Gastrocnemius medialis (tissue), 4 donors: ENCODE data around the gene CYFIP2. TPM values are rescaled to one million over a fixed set of nuclear protein-coding genes. Genes with fewer than 3 reads are reported as not detected.

Experiments used
- ATAC-seq, 2 donors: fragments of 150-250 bp; one replicate each; pipeline ENCODE4 v1.9.1; 2016
- DNase-seq, 2 donors: peaks; one replicate each; pipeline ENCODE4 v3.0.0-alpha.2; 2019
- H3K27ac ChIP-seq, 4 donors: fragments of 200-600 bp; sonication (generic); 1 replicate in 1 of 4; 2 replicates in 3 of 4; pipeline ENCODE4 v1.5.1; 2016 to 2018; ENCODE audit warnings: mild to moderate bottlenecking in 2 of 4, moderate library complexity in 1 of 4
- H3K27me3 ChIP-seq, 3 donors: fragments of 200-600 bp; sonication (generic) in 2 of 3; 1 replicate in 1 of 3; 2 replicates in 2 of 3; pipeline versions ENCODE4 v1.5.1 to v1.6.0; 2016 to 2019; ENCODE audit warnings: mild to moderate bottlenecking in 1 of 3, moderate library complexity in 1 of 3
- H3K36me3 ChIP-seq, 2 donors: fragments of 200-600 bp; sonication (generic) in 1 of 2; one replicate each; pipeline ENCODE4 v1.5.1; 2017 to 2018
- H3K4me1 ChIP-seq, 2 donors: fragments of 200-600 bp; sonication (generic) in 1 of 2; one replicate each; pipeline ENCODE4 v1.5.1; 2016 to 2017; ENCODE audit warnings: mild to moderate bottlenecking in 2 of 2
- H3K4me3 ChIP-seq, 4 donors: fragments of 200-600 bp; sonication (generic) in 3 of 4; 1 replicate in 1 of 4; 2 replicates in 3 of 4; pipeline ENCODE4 v1.5.1; 2016 to 2019; ENCODE audit warnings: mild to moderate bottlenecking in 2 of 4
- H3K9me3 ChIP-seq, 3 donors: fragments of 200-600 bp; sonication (generic) in 2 of 3; 1 replicate in 1 of 3; 2 replicates in 2 of 3; pipeline ENCODE4 v1.5.1; 2016 to 2019
- POLR2A ChIP-seq, 2 donors: fragments of 450-650 bp; IDR thresholded peaks; one replicate each; pipeline ENCODE4 v1.6.1; 2017; ENCODE audit warnings: antibody characterized with exemption in 2 of 2, mild to moderate bottlenecking in 2 of 2, moderate library complexity in 2 of 2
- in situ Hi-C, 4 donors: fragments of 200-750 bp; cut with MboI; loops; one replicate each; pipeline versions ENCODE4 v1.15.0 to v1.8.0; 2017; ENCODE audit warnings: low sequenced_read_pairs in 4 of 4
- intact Hi-C: fragments of 100-400 bp; cut with DNase I; formaldehyde crosslinking; loops from one replicate; pipeline ENCODE4 v1.15.1; 2023; ENCODE audit warnings: low total_unique reads
- total RNA-seq, 4 donors: library from RNA; depleted of rRNA; stranded (reverse); fragments of >200 nt; gene quantifications; one replicate each; pipeline versions ENCODE4 v1.1.0 to v1.2.3, GENCODE V29; 2016
- TF ChIP-seq, protein P1 (sequence below), 5 experiments: fragments of 450-650 bp in 3 of 5; fragments of 200-600 bp in 2 of 5; sonication (generic) in 2 of 5; IDR thresholded peaks in 4 of 5; conservative IDR thresholded peaks in 1 of 5; 1 replicate in 4 of 5; 2 replicates in 1 of 5; pipeline ENCODE4 v1.5.1; 2016 to 2019; ENCODE audit warnings: antibody characterized with exemption in 5 of 5, mild to moderate bottlenecking in 3 of 5, moderate library complexity in 3 of 5

CYFIP2 gene
- total RNA-seq, 4 donors from 2014 or later: 5.9 to 15.5 (median 10.7) TPM

DNA sequence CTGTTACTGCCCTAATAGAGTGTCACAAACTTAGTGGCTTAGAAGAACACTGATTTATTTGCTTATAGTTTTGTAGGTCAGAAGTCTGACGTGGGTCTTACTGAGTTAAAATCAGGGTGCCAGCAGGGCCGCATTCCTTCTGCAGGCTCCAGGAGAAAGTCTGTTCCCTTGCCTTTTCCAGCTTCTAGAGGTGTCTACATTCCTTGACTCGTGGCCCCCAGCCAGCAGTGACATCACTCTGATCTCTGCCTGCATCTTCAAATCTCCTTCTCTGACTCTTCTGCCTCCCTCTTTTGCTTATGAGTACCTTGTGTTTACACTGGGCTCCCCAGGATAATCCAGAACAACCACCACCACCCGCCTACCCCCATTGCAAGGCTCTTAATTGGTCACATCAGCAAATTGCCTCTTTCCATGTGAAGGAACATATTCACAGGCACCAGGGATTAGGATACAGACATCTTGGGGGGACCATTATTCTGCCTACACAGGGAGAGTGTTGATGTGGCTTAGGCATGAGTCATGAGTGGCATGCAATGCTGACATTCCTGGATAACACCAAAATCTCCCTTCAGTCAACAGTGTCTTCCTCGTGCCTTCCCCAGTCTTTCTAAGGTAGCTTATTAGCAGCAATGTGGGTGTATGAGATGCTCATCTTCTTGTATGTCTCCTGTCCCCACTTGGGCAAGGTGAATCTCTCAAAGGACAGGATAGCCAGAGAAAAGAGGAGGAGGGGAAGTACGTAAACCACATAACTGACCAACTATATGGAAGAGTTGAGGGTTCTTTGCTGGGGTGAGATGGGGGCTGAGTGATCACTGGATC, 24.4 kb downstream of the CYFIP2 start:
- Histone ChIP-seq H3K4me3 (no peak overlapping the region), H3K27me3 (no peaks in the 10 kb centered on the region), H3K4me1 (peaks cover 6 to 16% of the 10 kb centered on the region in 2 donors), H3K9me3 (no peaks in the 10 kb centered on the region), H3K36me3 (no peaks in the 10 kb centered on the region), H3K27ac (no peak overlapping the region)
- intact Hi-C loops (no loop called here), in situ Hi-C loops (no loop called here)
- ATAC-seq (no peak), DNase-seq (no peak)
- TF ChIP-seq POLR2A (IDR thresholded peaks at IDR 0.05): no peak
- TF ChIP-seq, protein P1, sequence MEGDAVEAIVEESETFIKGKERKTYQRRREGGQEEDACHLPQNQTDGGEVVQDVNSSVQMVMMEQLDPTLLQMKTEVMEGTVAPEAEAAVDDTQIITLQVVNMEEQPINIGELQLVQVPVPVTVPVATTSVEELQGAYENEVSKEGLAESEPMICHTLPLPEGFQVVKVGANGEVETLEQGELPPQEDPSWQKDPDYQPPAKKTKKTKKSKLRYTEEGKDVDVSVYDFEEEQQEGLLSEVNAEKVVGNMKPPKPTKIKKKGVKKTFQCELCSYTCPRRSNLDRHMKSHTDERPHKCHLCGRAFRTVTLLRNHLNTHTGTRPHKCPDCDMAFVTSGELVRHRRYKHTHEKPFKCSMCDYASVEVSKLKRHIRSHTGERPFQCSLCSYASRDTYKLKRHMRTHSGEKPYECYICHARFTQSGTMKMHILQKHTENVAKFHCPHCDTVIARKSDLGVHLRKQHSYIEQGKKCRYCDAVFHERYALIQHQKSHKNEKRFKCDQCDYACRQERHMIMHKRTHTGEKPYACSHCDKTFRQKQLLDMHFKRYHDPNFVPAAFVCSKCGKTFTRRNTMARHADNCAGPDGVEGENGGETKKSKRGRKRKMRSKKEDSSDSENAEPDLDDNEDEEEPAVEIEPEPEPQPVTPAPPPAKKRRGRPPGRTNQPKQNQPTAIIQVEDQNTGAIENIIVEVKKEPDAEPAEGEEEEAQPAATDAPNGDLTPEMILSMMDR (IDR thresholded peaks at IDR 0.05 in 4 of 5, conservative IDR thresholded peaks at IDR 0.05 in 1 of 5): no peak

DNA sequence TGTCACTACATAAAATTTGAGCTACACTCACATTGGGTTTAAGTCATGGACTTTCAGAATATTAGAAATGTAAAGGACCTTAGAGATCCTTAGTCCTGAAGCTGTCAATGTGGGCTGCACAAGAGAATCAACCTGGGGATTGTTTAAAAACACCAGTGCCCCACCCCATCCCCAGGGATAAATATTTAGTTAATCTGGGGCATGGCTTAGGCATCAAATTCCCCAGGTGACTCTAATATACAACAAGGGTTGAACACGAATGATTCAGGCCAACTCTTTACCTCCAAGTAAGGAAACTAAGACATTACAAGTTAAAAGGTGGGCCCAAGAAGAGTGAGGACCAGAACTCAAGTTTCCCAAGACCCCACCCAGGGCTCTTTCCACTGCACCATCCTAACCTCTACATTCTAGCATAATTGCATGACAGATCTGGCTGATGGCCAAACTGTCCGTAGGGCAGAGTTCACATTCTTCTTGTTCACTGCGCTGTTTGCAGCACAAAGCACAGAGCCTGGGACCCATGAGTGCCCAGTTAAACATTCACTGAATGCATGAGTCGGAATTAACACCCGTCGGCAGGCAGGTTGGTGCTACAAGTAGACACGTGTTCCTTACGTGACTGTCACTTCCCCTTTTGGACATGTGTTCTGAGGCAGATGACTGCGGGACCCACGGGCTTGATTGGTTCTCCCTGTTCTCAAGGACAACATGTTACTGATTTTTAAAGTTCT, 25.2 kb downstream of the CYFIP2 start:
- Histone ChIP-seq H3K27ac (no peak overlapping the region), H3K27me3 (no peaks in the 10 kb centered on the region), H3K36me3 (no peaks in the 10 kb centered on the region), H3K9me3 (no peaks in the 10 kb centered on the region), H3K4me3 (no peak overlapping the region), H3K4me1 (peaks cover 6 to 9% of the 10 kb centered on the region in 2 donors)
- no peak for TF ChIP-seq POLR2A (IDR thresholded peaks at IDR 0.05)
- TF ChIP-seq, protein P1 (IDR thresholded peaks at IDR 0.05 in 4 of 5, conservative IDR thresholded peaks at IDR 0.05 in 1 of 5): no peak
- intact Hi-C loops: no loop called here
- DNase-seq (no peak), ATAC-seq (no peak)
- in situ Hi-C loops: no loop called here

DNA sequence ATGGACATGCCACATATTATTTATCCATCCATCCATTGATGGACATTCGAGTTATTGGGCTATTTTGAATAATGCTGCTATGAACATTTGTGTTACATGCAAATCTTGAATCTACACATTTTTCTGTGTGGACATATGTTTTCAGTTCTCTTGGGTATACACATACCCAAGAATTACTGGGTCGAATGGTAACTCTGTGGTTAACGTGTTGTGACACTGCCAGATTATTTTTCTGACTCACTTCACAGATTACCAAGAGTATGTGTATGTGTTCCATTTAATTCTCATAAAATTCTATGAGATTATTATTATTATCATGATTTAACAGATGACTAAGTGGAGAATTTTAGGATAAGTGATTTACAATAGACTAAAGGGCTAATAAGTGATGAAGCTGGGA, 26.7 kb downstream of the CYFIP2 start:
- ATAC-seq (no peak), DNase-seq (no peak)
- TF ChIP-seq, protein P1 (IDR thresholded peaks at IDR 0.05 in 4 of 5, conservative IDR thresholded peaks at IDR 0.05 in 1 of 5): no peak
- no peak for TF ChIP-seq POLR2A (IDR thresholded peaks at IDR 0.05)
- H3K9me3 ChIP-seq: no peaks in the 10 kb centered on the region
- no peak overlapping the region for H3K4me3 ChIP-seq
- H3K27me3 ChIP-seq: no peaks in the 10 kb centered on the region
- intact Hi-C loops (no loop called here), in situ Hi-C loops (no loop called here)
- no peaks in the 10 kb centered on the region for H3K4me1 ChIP-seq
- H3K36me3 ChIP-seq: no peaks in the 10 kb centered on the region
- H3K27ac ChIP-seq: no peak overlapping the region

DNA sequence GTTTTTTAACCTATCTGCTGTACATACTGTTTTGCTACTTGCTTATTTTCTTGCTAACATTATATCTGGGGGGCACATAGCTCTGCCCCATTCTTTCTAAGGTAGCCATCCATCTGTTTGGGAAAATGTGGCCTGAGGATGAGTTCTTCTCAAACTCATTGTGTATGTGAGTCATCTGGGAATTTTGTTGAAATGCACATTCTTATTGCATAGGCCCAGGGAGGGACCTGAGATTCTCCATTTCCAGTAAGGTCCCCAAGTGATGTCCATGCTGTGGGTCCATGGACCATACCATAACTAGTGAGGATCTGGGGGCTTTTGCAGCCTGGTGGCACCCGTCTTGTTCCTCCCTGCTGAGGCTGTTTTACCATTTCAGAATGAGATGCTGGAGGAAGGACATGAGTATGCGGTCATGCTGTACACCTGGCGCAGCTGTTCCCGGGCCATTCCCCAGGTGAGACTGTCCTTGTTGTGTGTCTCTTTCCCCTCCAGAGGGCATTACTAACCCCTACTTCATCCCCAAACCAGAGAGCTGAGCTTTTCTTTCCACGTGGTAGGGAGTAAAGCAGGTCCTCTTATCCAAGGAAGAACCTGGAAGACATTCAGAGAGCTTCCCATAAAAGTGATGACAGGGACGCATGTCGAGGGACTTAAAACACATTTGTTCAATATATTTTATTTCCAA, 28.6 kb downstream of the CYFIP2 start:
- no peak for TF ChIP-seq POLR2A (IDR thresholded peaks at IDR 0.05)
- TF ChIP-seq, protein P1 (IDR thresholded peaks at IDR 0.05 in 4 of 5, conservative IDR thresholded peaks at IDR 0.05 in 1 of 5): no peak
- H3K36me3 ChIP-seq: no peaks in the 10 kb centered on the region
- intact Hi-C loops: no loop called here
- no peaks in the 10 kb centered on the region for H3K9me3 ChIP-seq
- H3K27me3 ChIP-seq: no peaks in the 10 kb centered on the region
- H3K27ac ChIP-seq: no peak overlapping the region
- ATAC-seq (no peak), DNase-seq (no peak)
- H3K4me3 ChIP-seq: no peak overlapping the region
- H3K4me1 ChIP-seq: no peaks in the 10 kb centered on the region
- in situ Hi-C loops: no loop called here
